ENCODE data around the gene MRPS2.
"Not testable (repeated sequence)": the region's sequence is repeated elsewhere in the genome, so short reads cannot be mapped to it uniquely, and the experiment has no call there.

Gene MRPS2

GRCh38 chr9:135500525-135501260 lies at the start of gene MRPS2:
Gene MRPS2 (plus strand): TSS chr9:135500682. CDS start chr9:135500711, 29 bp downstream.
- peak; percentile 92 for DNase-seq

- DNase-seq = no peak
These were observed 49.5 kb upstream of the MRPS2 start for GRCh38 chr9:135450956-135451355.

- DNase-seq = not testable (repeated sequence)
These were observed 48.6 kb upstream of the MRPS2 start for GRCh38 chr9:135451909-135452308.

- no peak for DNase-seq
These were observed 45.7 kb upstream of the MRPS2 start for GRCh38 chr9:135454737-135455136.

- DNase-seq = no peak
These were observed 45.0 kb upstream of the MRPS2 start for GRCh38 chr9:135455401-135456030.

- DNase-seq = no peak
These were observed 43.9 kb upstream of the MRPS2 start for GRCh38 chr9:135456436-135457104.

GRCh38 chr9:135458478-135458877 lies 42.0 kb upstream of the MRPS2 start:
- DNase-seq = not testable (repeated sequence)

- no peak for DNase-seq
These were observed 38.5 kb upstream of the MRPS2 start for GRCh38 chr9:135461936-135462335.

GRCh38 chr9:135463140-135463539 lies 37.3 kb upstream of the MRPS2 start:
- no peak for DNase-seq

GRCh38 chr9:135464181-135464580 lies 36.3 kb upstream of the MRPS2 start:
- DNase-seq = no peak

- no peak for DNase-seq
These were observed 31.5 kb upstream of the MRPS2 start for GRCh38 chr9:135468854-135469521.

GRCh38 chr9:135471791-135472640 lies 28.5 kb upstream of the MRPS2 start:
- no peak for DNase-seq

GRCh38 chr9:135473972-135474543 lies 26.4 kb upstream of the MRPS2 start:
- no peak for DNase-seq

- no peak for DNase-seq
These were observed 25.6 kb upstream of the MRPS2 start for GRCh38 chr9:135474915-135475314.

GRCh38 chr9:135476561-135477355 lies 23.7 kb upstream of the MRPS2 start:
- no peak for DNase-seq

GRCh38 chr9:135478191-135478590 lies 22.3 kb upstream of the MRPS2 start:
- no peak for DNase-seq

- DNase-seq = no peak
These were observed 21.5 kb upstream of the MRPS2 start for GRCh38 chr9:135478829-135479468.

- DNase-seq = no peak
These were observed 20.9 kb upstream of the MRPS2 start, which contains the start of gene PPP1R26 for GRCh38 chr9:135479469-135480052. Gene PPP1R26 (plus strand): TSS chr9:135479782. CDS start chr9:135484511, 4,729 bp downstream.

GRCh38 chr9:135480071-135480939 lies 20.2 kb upstream of the MRPS2 start:
- peak; percentile 53 for DNase-seq

Data from right hindlimb (tissue), 1 donor.